ENCODE data around the gene MCEE.

- no peak for TF ChIP-seq POLR2A (IDR thresholded peaks at IDR 0.05; ENCODE audit: low read length)
- TF ChIP-seq GATA1 (IDR thresholded peaks at IDR 0.05; ENCODE audit: low read depth, low read length) = no peak
These were observed 16.2 kb downstream of the MCEE start for GRCh38 chr2:71113843-71114242.
